ENCODE results near the gene NGEF. TPM values are rescaled to one million over a fixed set of nuclear protein-coding genes. Genes with fewer than 3 reads are reported as not detected.
A peak's percentile ranks its signal among the peaks of the same experiment; 100 is the strongest.

NGEF gene
- total and polyA plus RNA-seq, 12 donors: 10.1 to 467 (median 46.1) TPM

GRCh38 chr2:232890896-232891601 is 122.0 kb downstream of the NGEF start:
- Histone ChIP-seq H3K27me3 (no peaks in the 10 kb centered on the region), H3K4me1 (replicated peaks in 1 of 2) (peaks cover 11 to 15% of the 10 kb centered on the region in 2 donors), H3K4me3 (peak overlapping the region in 1 of 4 donors; percentile 4), H3K36me3 (replicated peaks in 1 of 2) (no peaks in the 10 kb centered on the region), H3K9me3 (replicated peaks in 1 of 3) (no peaks in the 10 kb centered on the region), H3K27ac (peak overlapping the region in 4 of 5 donors; percentile 65 to 84 (median 76))
- 27 to 34% (median 32%) methylated on average over 16 to 23 of the region's 23 CpGs for WGBS, 4 donors
- peak; percentile 74 to 94 (median 91) for DNase-seq
- TF ChIP-seq, protein P1, sequence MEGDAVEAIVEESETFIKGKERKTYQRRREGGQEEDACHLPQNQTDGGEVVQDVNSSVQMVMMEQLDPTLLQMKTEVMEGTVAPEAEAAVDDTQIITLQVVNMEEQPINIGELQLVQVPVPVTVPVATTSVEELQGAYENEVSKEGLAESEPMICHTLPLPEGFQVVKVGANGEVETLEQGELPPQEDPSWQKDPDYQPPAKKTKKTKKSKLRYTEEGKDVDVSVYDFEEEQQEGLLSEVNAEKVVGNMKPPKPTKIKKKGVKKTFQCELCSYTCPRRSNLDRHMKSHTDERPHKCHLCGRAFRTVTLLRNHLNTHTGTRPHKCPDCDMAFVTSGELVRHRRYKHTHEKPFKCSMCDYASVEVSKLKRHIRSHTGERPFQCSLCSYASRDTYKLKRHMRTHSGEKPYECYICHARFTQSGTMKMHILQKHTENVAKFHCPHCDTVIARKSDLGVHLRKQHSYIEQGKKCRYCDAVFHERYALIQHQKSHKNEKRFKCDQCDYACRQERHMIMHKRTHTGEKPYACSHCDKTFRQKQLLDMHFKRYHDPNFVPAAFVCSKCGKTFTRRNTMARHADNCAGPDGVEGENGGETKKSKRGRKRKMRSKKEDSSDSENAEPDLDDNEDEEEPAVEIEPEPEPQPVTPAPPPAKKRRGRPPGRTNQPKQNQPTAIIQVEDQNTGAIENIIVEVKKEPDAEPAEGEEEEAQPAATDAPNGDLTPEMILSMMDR (IDR thresholded peaks at IDR 0.05): no peak
- peak in 1 of 2 donors; percentile 61 for TF ChIP-seq POLR2A (IDR thresholded peaks at IDR 0.05)
- intact Hi-C loops (cut with DNase I): no loop called here

- H3K4me1 ChIP-seq (replicated peaks in 1 of 2): peaks cover 11 to 15% of the 10 kb centered on the region in 2 donors
- TF ChIP-seq, protein P1 (IDR thresholded peaks at IDR 0.05): no peak
- TF ChIP-seq POLR2A (IDR thresholded peaks at IDR 0.05): no peak
- no peaks in the 10 kb centered on the region for H3K9me3 ChIP-seq (replicated peaks in 1 of 3)
- 70 to 87% (median 78%) methylated on average over 11 of the region's 11 CpGs for WGBS, 4 donors
- intact Hi-C loops (cut with DNase I): no loop called here
- H3K36me3 ChIP-seq (replicated peaks in 1 of 2): no peaks in the 10 kb centered on the region
- H3K27ac ChIP-seq: peak overlapping the region in 3 of 5 donors; percentile 51 to 84 (median 79)
- DNase-seq: no peak
- no peaks in the 10 kb centered on the region for H3K27me3 ChIP-seq
- H3K4me3 ChIP-seq: no peak overlapping the region
Observed at GRCh38 chr2:232890536-232890895, 122.5 kb downstream of the NGEF start.

- 86 to 96% (median 93%) methylated on average over 4 to 5 of the region's 5 CpGs for WGBS, 4 donors
- no peaks in the 10 kb centered on the region for H3K27me3 ChIP-seq
- TF ChIP-seq, protein P1 (IDR thresholded peaks at IDR 0.05): no peak
- TF ChIP-seq POLR2A (IDR thresholded peaks at IDR 0.05): no peak
- peaks cover 11 to 15% of the 10 kb centered on the region in 2 donors for H3K4me1 ChIP-seq (replicated peaks in 1 of 2)
- H3K27ac ChIP-seq: peak overlapping the region in 1 of 5 donors; percentile 84
- no peak overlapping the region for H3K4me3 ChIP-seq
- no peaks in the 10 kb centered on the region for H3K9me3 ChIP-seq (replicated peaks in 1 of 3)
- intact Hi-C loops (cut with DNase I): no loop called here
- DNase-seq: peak in 2 of 7 donors; percentile 20 to 45
- no peaks in the 10 kb centered on the region for H3K36me3 ChIP-seq (replicated peaks in 1 of 2)
Observed at GRCh38 chr2:232889876-232890401, 123.1 kb downstream of the NGEF start.

GRCh38 chr2:232888839-232889529 is 124.1 kb downstream of the NGEF start:
- 87 to 89% (median 88%) methylated on average over 12 to 14 of the region's 14 CpGs for WGBS, 4 donors
- DNase-seq: peak in 2 of 7 donors; percentile 17 to 42
- H3K27ac ChIP-seq: no peak overlapping the region
- no peaks in the 10 kb centered on the region for H3K9me3 ChIP-seq (replicated peaks in 1 of 3)
- peaks cover 11 to 15% of the 10 kb centered on the region in 2 donors for H3K4me1 ChIP-seq (replicated peaks in 1 of 2)
- H3K27me3 ChIP-seq: no peaks in the 10 kb centered on the region
- no peak overlapping the region for H3K4me3 ChIP-seq
- TF ChIP-seq, protein P1 (IDR thresholded peaks at IDR 0.05): no peak
- TF ChIP-seq POLR2A (IDR thresholded peaks at IDR 0.05): no peak
- H3K36me3 ChIP-seq (replicated peaks in 1 of 2): no peaks in the 10 kb centered on the region
- intact Hi-C loops (cut with DNase I): no loop called here

Data from adrenal gland (tissue), 12 donors.